ENCODE data around the gene RPS6KB2. TPM values are rescaled to one million over a fixed set of nuclear protein-coding genes. Genes with fewer than 3 reads are reported as not detected.
"Not testable (repeated sequence)": the region's sequence is repeated elsewhere in the genome, so short reads cannot be mapped to it uniquely, and the experiment has no call there.

Gene RPS6KB2
- total RNA-seq, 2 experiments from 2014 or later, result 69.3 to 72.0 TPM

- no peak overlapping the region for H3K4me3 ChIP-seq (ENCODE audit: low read length)
- peak overlapping the region; percentile 84 for H3K27ac Mint-ChIP-seq
- peaks cover 6% of the 10 kb centered on the region for H3K36me3 ChIP-seq (ENCODE audit: insufficient read depth, low read length)
- CTCF ChIA-PET, result interaction anchor here (1.9 to 3.0 kb wide), 3 partner anchors 32 to 69 kb away, joined by 8 to 28 read pairs (median 11); partner anchors contain the start of genes PITPNM1 and PPP1CA
- POLR2A ChIA-PET, result interaction anchor here (2.7 to 8.5 kb wide), 4 partner anchors 14 to 69 kb away, joined by 24 to 131 read pairs (median 66); partner anchors contain the start of genes AIP, PPP1CA, PTPRCAP and TBC1D10C
- H3K36me3 Mint-ChIP-seq (ENCODE audit: low read depth), result no peaks in the 10 kb centered on the region
- intact Hi-C loops (cut with DNase I, micrococcal nuclease), result no loop called here
- no peaks in the 10 kb centered on the region for H3K9me3 ChIP-seq (ENCODE audit: control insufficient read depth in 1 of 2, insufficient read depth in 1 of 2, low read length in 2 of 2)
- peaks cover 28% of the 10 kb centered on the region for H3K4me1 Mint-ChIP-seq (ENCODE audit: low read depth)
- DNase-seq (no peak), ATAC-seq (ENCODE audit: poor library complexity) (no peak)
- H3K27ac ChIP-seq (ENCODE audit: low read depth in 1 of 2, low read length in 2 of 2), result no peak overlapping the region
- peak overlapping the region; percentile 86 for H3K4me3 Mint-ChIP-seq
- H3K27me3 ChIP-seq (ENCODE audit: control insufficient read depth in 1 of 2, insufficient read depth in 2 of 2, low read length in 2 of 2), result no peaks in the 10 kb centered on the region
- H3K9me3 Mint-ChIP-seq, result no peaks in the 10 kb centered on the region
- no peaks in the 10 kb centered on the region for H3K27me3 Mint-ChIP-seq
- TF ChIP-seq CTCF (IDR thresholded peaks at IDR 0.05), result no peak
- peaks cover 43% of the 10 kb centered on the region for H3K4me1 ChIP-seq (ENCODE audit: insufficient read depth, low read length)
These were observed 42.2 kb downstream of the RPS6KB2 start for GRCh38 chr11:67470337-67471002.

GRCh38 chr11:67472882-67473281 is 44.6 kb downstream of the RPS6KB2 start:
- Histone ChIP-seq H3K9me3 (ENCODE audit: control insufficient read depth in 1 of 2, insufficient read depth in 1 of 2, low read length in 2 of 2) (no peaks in the 10 kb centered on the region), H3K27me3 (ENCODE audit: control insufficient read depth in 1 of 2, insufficient read depth in 2 of 2, low read length in 2 of 2) (no peaks in the 10 kb centered on the region), H3K36me3 (ENCODE audit: insufficient read depth, low read length) (no peaks in the 10 kb centered on the region), H3K4me1 (ENCODE audit: insufficient read depth, low read length) (peaks cover 19% of the 10 kb centered on the region), H3K27ac (ENCODE audit: low read depth in 1 of 2, low read length in 2 of 2) (no peak overlapping the region), H3K4me3 (ENCODE audit: low read length) (no peak overlapping the region)
- Mint-ChIP-seq H3K9me3 (no peaks in the 10 kb centered on the region), H3K27ac (no peak overlapping the region), H3K4me1 (ENCODE audit: low read depth) (peaks cover 11% of the 10 kb centered on the region), H3K4me3 (no peak overlapping the region), H3K36me3 (ENCODE audit: low read depth) (no peaks in the 10 kb centered on the region), H3K27me3 (no peaks in the 10 kb centered on the region)
- CTCF ChIA-PET, result no interaction called here
- ATAC-seq (ENCODE audit: poor library complexity) (no peak), DNase-seq (no peak)
- POLR2A ChIA-PET, result no interaction called here
- intact Hi-C loops (cut with DNase I, micrococcal nuclease), result no loop called here
- no peak for TF ChIP-seq CTCF (IDR thresholded peaks at IDR 0.05)

- H3K27ac ChIP-seq (ENCODE audit: low read depth in 1 of 2, low read length in 2 of 2); H3K27me3 ChIP-seq (ENCODE audit: control insufficient read depth in 1 of 2, insufficient read depth in 2 of 2, low read length in 2 of 2); H3K4me3 ChIP-seq (ENCODE audit: low read length); H3K9me3 Mint-ChIP-seq; H3K27ac Mint-ChIP-seq; H3K36me3 Mint-ChIP-seq (ENCODE audit: low read depth); intact Hi-C loops (cut with DNase I, micrococcal nuclease); H3K9me3 ChIP-seq (ENCODE audit: control insufficient read depth in 1 of 2, insufficient read depth in 1 of 2, low read length in 2 of 2); H3K4me1 Mint-ChIP-seq (ENCODE audit: low read depth); DNase-seq; H3K27me3 Mint-ChIP-seq; ATAC-seq (ENCODE audit: poor library complexity); H3K4me1 ChIP-seq (ENCODE audit: insufficient read depth, low read length); H3K4me3 Mint-ChIP-seq; H3K36me3 ChIP-seq (ENCODE audit: insufficient read depth, low read length): not testable (repeated sequence)
- CTCF ChIA-PET, result interaction anchor here (0.6 to 1.4 kb wide), 3 partner anchors 75 to 1048 kb away, joined by 3 read pairs; partner anchors contain the start of gene PPP1CA
- POLR2A ChIA-PET, result interaction anchor here (0.6 to 1.3 kb wide), 5 partner anchors 10 to 136 kb away, joined by 3 to 6 read pairs (median 3); partner anchors contain the start of genes POLD4 and PTPRCAP
These were observed 48.4 kb downstream of the RPS6KB2 start for GRCh38 chr11:67476692-67477091.

- ATAC-seq (ENCODE audit: poor library complexity); intact Hi-C loops (cut with DNase I, micrococcal nuclease); H3K4me1 Mint-ChIP-seq (ENCODE audit: low read depth); H3K9me3 ChIP-seq (ENCODE audit: control insufficient read depth in 1 of 2, insufficient read depth in 1 of 2, low read length in 2 of 2); H3K4me1 ChIP-seq (ENCODE audit: insufficient read depth, low read length); H3K27me3 ChIP-seq (ENCODE audit: control insufficient read depth in 1 of 2, insufficient read depth in 2 of 2, low read length in 2 of 2); H3K27ac ChIP-seq (ENCODE audit: low read depth in 1 of 2, low read length in 2 of 2); DNase-seq; H3K4me3 ChIP-seq (ENCODE audit: low read length); H3K9me3 Mint-ChIP-seq; H3K4me3 Mint-ChIP-seq; H3K27ac Mint-ChIP-seq; H3K36me3 ChIP-seq (ENCODE audit: insufficient read depth, low read length); H3K36me3 Mint-ChIP-seq (ENCODE audit: low read depth); H3K27me3 Mint-ChIP-seq: not testable (repeated sequence)
- POLR2A ChIA-PET, result interaction anchor here (0.6 to 1.3 kb wide), 3 partner anchors 9 to 136 kb away, joined by 3 to 4 read pairs (median 3); no protein-coding TSS in a partner anchor
- CTCF ChIA-PET, result interaction anchor here (0.6 to 1.4 kb wide), 2 partner anchors 132 to 1049 kb away, joined by 3 read pairs; no protein-coding TSS in a partner anchor
These were observed 49.2 kb downstream of the RPS6KB2 start for GRCh38 chr11:67477344-67478050.

Measured in CD4-positive, alpha-beta T cell (primary cell).